Body of pancreas (tissue), 4 donors: ENCODE data around the gene ATRNL1. TPM values are rescaled to one million over a fixed set of nuclear protein-coding genes. Genes with fewer than 3 reads are reported as not detected.

Experiments used
- ATAC-seq: fragments of 150-250 bp; one replicate; pipeline ENCODE4 v1.9.1; 2016
- DNase-seq, 4 donors: peaks; one replicate each; pipeline ENCODE4 v3.0.0-alpha.2; 2019
- H3K27ac ChIP-seq, 4 donors: fragments of 200-600 bp; sonication (generic); 1 replicate in 3 of 4; 2 replicates in 1 of 4; pipeline versions ENCODE4 v1.5.1 to v1.6.1; 2016 to 2019; ENCODE audit warnings: mild to moderate bottlenecking in 1 of 4, mixed read lengths in 1 of 4, moderate library complexity in 1 of 4
- H3K27me3 ChIP-seq, 2 donors: fragments of 200-600 bp; sonication (generic); one replicate each; pipeline ENCODE4 v1.6.0; 2016; ENCODE audit warnings: mild to moderate bottlenecking in 1 of 2
- H3K36me3 ChIP-seq, 2 donors: fragments of 200-600 bp; sonication (generic); replicated peaks in 1 of 2; 2 replicates each; pipeline ENCODE4 v1.5.1; 2016; ENCODE audit warnings: low read depth in 2 of 2; ENCODE audit not compliant: insufficient read depth in 1 of 2
- H3K4me1 ChIP-seq: fragments of 200-600 bp; sonication (generic); one replicate; pipeline ENCODE4 v1.6.0; 2016
- H3K4me3 ChIP-seq, 2 donors: fragments of 200-600 bp; sonication (generic); 1 replicate in 1 of 2; 2 replicates in 1 of 2; pipeline ENCODE4 v1.5.1; 2016 to 2019
- H3K9me3 ChIP-seq, 3 donors: fragments of 200-600 bp; sonication (generic); 1 replicate in 2 of 3; 2 replicates in 1 of 3; pipeline ENCODE4 v1.5.1; 2016
- POLR2A ChIP-seq, 3 donors: fragments of 450-650 bp; IDR thresholded peaks; one replicate each; pipeline ENCODE4 v1.6.1; 2016; ENCODE audit warnings: antibody characterized with exemption in 3 of 3, mild to moderate bottlenecking in 2 of 3
- WGBS, 2 donors: methylation state at CpG; one replicate each; pipeline ENCODE4 v1.1.5; 2017; 5-methylcytosine and 5-hydroxymethylcytosine counted together
- intact Hi-C: fragments of 100-400 bp; cut with DNase I; formaldehyde crosslinking; loops from one replicate; pipeline ENCODE4 v1.15.1; 2023
- total RNA-seq, 2 donors: library from RNA; depleted of rRNA; stranded (reverse); fragments of >200 nt; gene quantifications; one replicate each; pipeline ENCODE4 v1.1.0, GENCODE V29; 2016
- TF ChIP-seq, protein P1 (sequence below), 7 experiments: fragments of 450-650 bp in 4 of 7; fragments of 200-600 bp in 3 of 7; sonication (generic) in 3 of 7; IDR thresholded peaks; one replicate each; pipeline ENCODE4 v1.5.1; 2016 to 2019; ENCODE audit warnings: antibody characterized with exemption in 7 of 7

ATRNL1 gene
- total RNA-seq, 2 donors from 2014 or later = 3.0 to 6.5 TPM

DNA sequence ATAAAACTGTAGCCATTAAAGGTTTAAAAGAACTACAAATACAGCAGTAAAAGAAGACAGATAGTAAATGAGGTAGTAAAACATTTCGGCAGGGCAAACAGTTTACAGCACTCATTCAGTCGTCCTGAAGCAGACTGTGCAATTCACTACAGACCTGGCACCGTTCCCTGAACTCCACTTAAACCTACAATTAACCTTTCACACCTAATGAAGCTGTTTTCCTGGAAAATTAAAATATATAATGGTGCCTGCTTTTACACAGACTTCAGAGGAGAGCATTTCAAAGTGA, 844.5 kb downstream of the ATRNL1 start:
- no peak overlapping the region for H3K27ac ChIP-seq
- H3K9me3 ChIP-seq = no peaks in the 10 kb centered on the region
- H3K27me3 ChIP-seq = no peaks in the 10 kb centered on the region
- no peak for DNase-seq
- no peaks in the 10 kb centered on the region for H3K4me1 ChIP-seq
- no peak for ATAC-seq
- H3K4me3 ChIP-seq = no peak overlapping the region
- TF ChIP-seq, protein P1, sequence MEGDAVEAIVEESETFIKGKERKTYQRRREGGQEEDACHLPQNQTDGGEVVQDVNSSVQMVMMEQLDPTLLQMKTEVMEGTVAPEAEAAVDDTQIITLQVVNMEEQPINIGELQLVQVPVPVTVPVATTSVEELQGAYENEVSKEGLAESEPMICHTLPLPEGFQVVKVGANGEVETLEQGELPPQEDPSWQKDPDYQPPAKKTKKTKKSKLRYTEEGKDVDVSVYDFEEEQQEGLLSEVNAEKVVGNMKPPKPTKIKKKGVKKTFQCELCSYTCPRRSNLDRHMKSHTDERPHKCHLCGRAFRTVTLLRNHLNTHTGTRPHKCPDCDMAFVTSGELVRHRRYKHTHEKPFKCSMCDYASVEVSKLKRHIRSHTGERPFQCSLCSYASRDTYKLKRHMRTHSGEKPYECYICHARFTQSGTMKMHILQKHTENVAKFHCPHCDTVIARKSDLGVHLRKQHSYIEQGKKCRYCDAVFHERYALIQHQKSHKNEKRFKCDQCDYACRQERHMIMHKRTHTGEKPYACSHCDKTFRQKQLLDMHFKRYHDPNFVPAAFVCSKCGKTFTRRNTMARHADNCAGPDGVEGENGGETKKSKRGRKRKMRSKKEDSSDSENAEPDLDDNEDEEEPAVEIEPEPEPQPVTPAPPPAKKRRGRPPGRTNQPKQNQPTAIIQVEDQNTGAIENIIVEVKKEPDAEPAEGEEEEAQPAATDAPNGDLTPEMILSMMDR (IDR thresholded peaks at IDR 0.05) = no peak
- TF ChIP-seq POLR2A (IDR thresholded peaks at IDR 0.05) = no peak
- WGBS, 2 donors = 47 to 54% methylated on average over 3 of the region's 3 CpGs
- no peaks in the 10 kb centered on the region for H3K36me3 ChIP-seq
- intact Hi-C loops = no loop called here

DNA sequence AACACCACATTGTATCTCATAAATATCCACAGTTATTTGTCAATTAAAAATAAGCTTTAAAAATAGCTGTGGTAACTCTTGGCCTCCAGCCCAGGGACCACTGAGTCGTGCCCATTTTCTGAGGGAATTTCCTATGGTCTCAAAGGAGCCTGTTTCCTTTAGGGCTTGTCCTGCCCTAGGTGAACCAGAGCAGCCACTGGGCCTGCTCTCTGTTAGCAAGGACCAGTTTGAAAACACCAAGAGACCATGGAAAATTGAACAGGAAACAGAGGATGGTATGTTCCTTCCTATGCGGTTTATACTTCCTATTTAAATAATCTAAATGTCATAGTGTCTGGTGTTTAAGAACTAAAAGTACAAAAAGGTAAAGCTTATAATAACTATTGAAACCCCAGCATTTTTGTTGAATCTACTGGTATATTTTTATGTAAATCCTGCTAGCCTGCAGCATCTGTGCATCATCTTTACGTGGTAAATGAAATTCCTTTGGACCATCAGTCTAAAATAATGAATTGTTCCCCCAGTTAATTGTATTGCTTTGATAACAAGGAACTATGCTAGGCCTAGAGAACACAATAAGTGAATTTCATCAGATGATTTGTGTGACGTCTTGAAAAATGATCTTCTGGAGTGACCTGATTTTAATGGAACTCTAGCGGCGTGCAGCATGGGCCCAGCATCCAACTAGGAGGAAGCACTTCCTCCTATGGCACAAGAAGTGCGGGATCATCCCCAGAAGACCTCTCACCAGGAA, 846.1 kb downstream of the ATRNL1 start:
- H3K4me3 ChIP-seq = no peak overlapping the region
- intact Hi-C loops = no loop called here
- no peak for ATAC-seq
- WGBS, 2 donors = 75 to 87% methylated on average over 7 of the region's 7 CpGs
- TF ChIP-seq POLR2A (IDR thresholded peaks at IDR 0.05) = no peak
- TF ChIP-seq, protein P1 (IDR thresholded peaks at IDR 0.05) = no peak
- H3K27me3 ChIP-seq = no peaks in the 10 kb centered on the region
- H3K27ac ChIP-seq = no peak overlapping the region
- H3K9me3 ChIP-seq = no peaks in the 10 kb centered on the region
- no peaks in the 10 kb centered on the region for H3K4me1 ChIP-seq
- H3K36me3 ChIP-seq = no peaks in the 10 kb centered on the region
- DNase-seq = no peak

DNA sequence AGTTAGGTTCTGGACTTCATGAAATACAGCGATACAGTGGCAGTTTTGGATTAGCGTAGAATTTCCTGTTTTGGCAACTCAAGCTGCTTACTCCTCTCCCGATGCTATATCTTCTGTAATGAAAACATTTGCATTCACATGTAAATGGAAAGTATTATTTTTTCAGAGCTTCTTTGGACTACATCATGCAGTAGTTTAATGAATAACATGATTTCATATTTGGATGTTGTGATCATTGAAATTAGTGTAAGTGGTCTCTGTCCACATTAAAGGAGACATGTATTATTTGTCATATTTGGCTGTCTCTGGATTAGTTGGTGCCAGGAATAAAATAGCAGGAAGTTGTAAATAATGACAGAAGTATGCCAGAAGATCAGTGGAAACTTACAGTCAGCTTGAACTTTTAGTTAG, 848.2 kb downstream of the ATRNL1 start:
- WGBS, 2 donors = 70 to 79% methylated on average over 3 of the region's 3 CpGs
- intact Hi-C loops = no loop called here
- Histone ChIP-seq H3K36me3 (no peaks in the 10 kb centered on the region), H3K27me3 (no peaks in the 10 kb centered on the region), H3K9me3 (no peaks in the 10 kb centered on the region), H3K4me3 (no peak overlapping the region), H3K27ac (no peak overlapping the region), H3K4me1 (no peaks in the 10 kb centered on the region)
- no peak for TF ChIP-seq POLR2A (IDR thresholded peaks at IDR 0.05)
- TF ChIP-seq, protein P1 (IDR thresholded peaks at IDR 0.05) = no peak
- DNase-seq (no peak), ATAC-seq (no peak)

DNA sequence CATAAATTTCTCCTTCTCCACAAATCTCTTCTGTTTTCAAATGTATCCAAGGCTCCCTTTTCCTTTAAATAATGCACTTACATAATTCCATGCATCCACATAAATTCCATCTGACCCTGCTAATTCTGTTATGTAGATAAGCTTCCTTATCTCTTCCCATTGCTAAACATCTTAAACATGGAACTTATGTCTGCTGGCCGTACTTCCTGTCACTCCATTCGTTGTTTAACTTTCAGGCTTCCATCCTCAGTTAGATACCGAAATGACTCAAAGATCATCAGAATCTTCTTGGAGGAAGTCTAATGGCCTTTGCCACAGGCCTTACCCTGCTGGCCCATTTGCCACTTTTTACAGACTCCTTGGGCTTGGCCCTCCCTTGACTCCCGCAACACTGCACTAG, 848.9 kb downstream of the ATRNL1 start:
- intact Hi-C loops = no loop called here
- no peaks in the 10 kb centered on the region for H3K9me3 ChIP-seq
- H3K27me3 ChIP-seq = no peaks in the 10 kb centered on the region
- H3K4me3 ChIP-seq = no peak overlapping the region
- H3K4me1 ChIP-seq = no peaks in the 10 kb centered on the region
- WGBS, 2 donors = 73 to 85% methylated on average over 4 of the region's 4 CpGs
- TF ChIP-seq, protein P1 (IDR thresholded peaks at IDR 0.05) = no peak
- TF ChIP-seq POLR2A (IDR thresholded peaks at IDR 0.05) = no peak
- DNase-seq = no peak
- no peak for ATAC-seq
- no peaks in the 10 kb centered on the region for H3K36me3 ChIP-seq
- H3K27ac ChIP-seq = no peak overlapping the region

DNA sequence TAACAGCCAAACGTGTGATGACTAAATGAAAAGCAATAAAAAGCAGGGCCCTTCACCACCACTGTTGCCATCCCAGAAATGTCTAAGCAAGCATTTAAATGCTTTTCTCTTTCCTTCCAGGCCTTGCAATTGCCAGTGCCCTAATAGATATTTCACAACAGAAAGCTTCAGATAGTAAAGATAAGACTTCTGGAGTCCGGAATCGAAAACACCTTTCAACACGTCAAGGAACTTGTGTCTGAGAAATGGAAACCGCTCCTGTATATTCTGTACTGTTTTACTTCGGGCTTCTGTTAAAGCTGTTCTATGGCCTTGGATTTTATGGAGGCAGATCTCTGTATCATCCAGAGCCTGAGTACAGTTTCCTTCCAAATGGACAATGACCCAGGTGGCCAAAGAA, 851.4 kb downstream of the ATRNL1 start:
- Histone ChIP-seq H3K27me3 (no peaks in the 10 kb centered on the region), H3K9me3 (no peaks in the 10 kb centered on the region), H3K36me3 (no peaks in the 10 kb centered on the region), H3K4me3 (no peak overlapping the region), H3K27ac (no peak overlapping the region), H3K4me1 (no peaks in the 10 kb centered on the region)
- DNase-seq = no peak
- intact Hi-C loops = no loop called here
- ATAC-seq = no peak
- no peak for TF ChIP-seq POLR2A (IDR thresholded peaks at IDR 0.05)
- TF ChIP-seq, protein P1 (IDR thresholded peaks at IDR 0.05) = no peak
- WGBS, 2 donors = 92% methylated on average over 6 of the region's 6 CpGs
